Measurements from ENCODE around the gene MRI1.

Gene MRI1

DNA sequence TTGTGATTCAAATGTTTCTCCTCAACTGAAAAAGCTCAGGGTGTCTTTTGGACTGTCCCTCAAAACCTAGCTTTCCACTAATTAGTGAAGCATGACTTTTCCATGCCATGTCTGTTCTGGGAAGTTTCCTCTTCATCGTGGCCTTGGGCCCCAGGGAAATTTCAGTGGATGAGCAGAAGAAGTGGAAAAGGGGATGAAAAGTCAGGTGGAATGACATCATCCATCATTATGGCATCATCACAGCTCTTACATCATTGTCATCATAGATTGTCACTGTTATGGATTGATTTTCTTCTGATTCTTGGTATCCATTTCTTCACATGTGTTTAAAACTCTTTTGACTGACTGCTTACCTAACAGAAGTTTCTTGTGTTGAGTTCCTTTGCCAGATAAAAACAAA is 26.2 kb upstream of the MRI1 start:
- no peak overlapping the region for H3K27ac Mint-ChIP-seq

DNA sequence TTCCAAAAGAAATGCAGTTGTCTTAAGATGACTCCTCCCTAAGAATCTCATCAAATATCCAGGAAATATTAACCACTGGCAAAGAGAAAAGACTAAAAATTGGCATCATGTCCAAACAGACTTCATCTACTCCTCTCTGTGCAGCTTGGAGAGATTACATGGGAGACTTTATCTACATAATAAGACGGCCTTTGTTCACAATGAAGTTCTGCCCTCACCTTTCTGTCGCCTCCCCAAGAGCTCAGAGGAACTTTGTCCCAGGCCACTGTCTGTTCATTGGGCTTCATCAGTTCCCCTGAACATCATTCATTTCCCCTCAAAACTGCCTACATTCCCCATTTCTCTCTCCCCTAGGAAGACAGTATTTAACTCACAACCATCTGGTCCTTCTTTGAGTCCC is 22.4 kb upstream of the MRI1 start:
- no peaks in the 10 kb centered on the region for H3K4me1 Mint-ChIP-seq
- H3K27ac Mint-ChIP-seq = no peak overlapping the region
- H3K27me3 Mint-ChIP-seq (ENCODE audit: low read depth, poor library complexity) = no peaks in the 10 kb centered on the region

More for the DNA sequence above, 26.2 kb upstream of the MRI1 start:
- TF ChIP-seq, protein P1, sequence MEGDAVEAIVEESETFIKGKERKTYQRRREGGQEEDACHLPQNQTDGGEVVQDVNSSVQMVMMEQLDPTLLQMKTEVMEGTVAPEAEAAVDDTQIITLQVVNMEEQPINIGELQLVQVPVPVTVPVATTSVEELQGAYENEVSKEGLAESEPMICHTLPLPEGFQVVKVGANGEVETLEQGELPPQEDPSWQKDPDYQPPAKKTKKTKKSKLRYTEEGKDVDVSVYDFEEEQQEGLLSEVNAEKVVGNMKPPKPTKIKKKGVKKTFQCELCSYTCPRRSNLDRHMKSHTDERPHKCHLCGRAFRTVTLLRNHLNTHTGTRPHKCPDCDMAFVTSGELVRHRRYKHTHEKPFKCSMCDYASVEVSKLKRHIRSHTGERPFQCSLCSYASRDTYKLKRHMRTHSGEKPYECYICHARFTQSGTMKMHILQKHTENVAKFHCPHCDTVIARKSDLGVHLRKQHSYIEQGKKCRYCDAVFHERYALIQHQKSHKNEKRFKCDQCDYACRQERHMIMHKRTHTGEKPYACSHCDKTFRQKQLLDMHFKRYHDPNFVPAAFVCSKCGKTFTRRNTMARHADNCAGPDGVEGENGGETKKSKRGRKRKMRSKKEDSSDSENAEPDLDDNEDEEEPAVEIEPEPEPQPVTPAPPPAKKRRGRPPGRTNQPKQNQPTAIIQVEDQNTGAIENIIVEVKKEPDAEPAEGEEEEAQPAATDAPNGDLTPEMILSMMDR (IDR thresholded peaks at IDR 0.05) = no peak
- H3K36me3 Mint-ChIP-seq (ENCODE audit: low read depth) = peaks cover 42% of the 10 kb centered on the region
- no peaks in the 10 kb centered on the region for H3K27me3 Mint-ChIP-seq (ENCODE audit: low read depth, poor library complexity)
- H3K9me3 Mint-ChIP-seq = no peaks in the 10 kb centered on the region
- no peak for DNase-seq
- no peaks in the 10 kb centered on the region for H3K4me1 Mint-ChIP-seq
- H3K4me3 Mint-ChIP-seq = no peak overlapping the region

DNA sequence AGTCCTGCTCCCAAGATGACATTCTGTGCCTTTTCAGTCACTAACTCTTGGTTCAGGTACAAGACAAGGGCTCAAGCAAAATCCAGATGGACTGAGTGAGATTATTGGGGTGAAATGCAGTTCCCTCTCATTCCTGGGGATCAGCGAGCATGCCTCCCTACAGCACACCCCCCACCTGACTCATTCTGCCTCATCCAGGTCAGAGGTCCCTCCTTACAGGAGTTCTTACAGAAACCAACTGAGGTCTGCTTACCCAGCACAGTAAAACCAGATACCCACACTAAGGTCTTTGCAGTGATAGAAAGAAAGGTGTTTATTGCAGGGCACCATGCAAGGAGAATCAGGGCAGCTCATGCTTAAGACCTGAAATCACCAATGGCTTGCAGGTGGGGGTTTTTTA is 21.6 kb upstream of the MRI1 start:
- Mint-ChIP-seq H3K36me3 (ENCODE audit: low read depth) (peaks cover 36% of the 10 kb centered on the region), H3K9me3 (peaks cover 11% of the 10 kb centered on the region), H3K4me1 (no peaks in the 10 kb centered on the region)

More for the DNA sequence above, 22.4 kb upstream of the MRI1 start:
- Mint-ChIP-seq H3K36me3 (ENCODE audit: low read depth) (peaks cover 36% of the 10 kb centered on the region), H3K9me3 (peaks cover 6% of the 10 kb centered on the region), H3K4me3 (no peak overlapping the region)
- no peak for DNase-seq
- TF ChIP-seq, protein P1 (IDR thresholded peaks at IDR 0.05) = no peak

DNA sequence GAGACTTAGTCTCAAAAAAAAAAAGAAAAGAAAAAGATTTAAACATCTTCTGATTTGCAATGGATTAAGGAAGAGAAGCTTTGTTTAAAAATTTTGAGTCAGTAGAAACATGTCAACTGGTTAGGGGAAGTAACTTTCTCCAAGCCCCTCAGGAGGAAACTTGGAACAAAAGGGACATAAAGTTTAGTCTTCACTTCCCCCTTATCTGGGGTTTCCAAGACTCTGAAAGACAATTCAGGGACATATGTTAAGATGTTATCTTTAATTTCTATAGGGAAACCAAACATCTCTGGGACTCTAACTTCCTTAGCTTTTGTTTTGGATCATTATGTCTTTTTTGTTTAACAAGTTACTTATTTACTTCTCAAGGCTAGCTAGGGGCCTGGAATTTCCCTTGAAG is 20.1 kb upstream of the MRI1 start:
- H3K36me3 Mint-ChIP-seq (ENCODE audit: low read depth) = peaks cover 29% of the 10 kb centered on the region
- no peak overlapping the region for H3K27ac Mint-ChIP-seq
- peaks cover 10% of the 10 kb centered on the region for H3K4me1 Mint-ChIP-seq
- TF ChIP-seq, protein P1 (IDR thresholded peaks at IDR 0.05) = no peak
- peaks cover 11% of the 10 kb centered on the region for H3K9me3 Mint-ChIP-seq
- no peak for DNase-seq
- no peak overlapping the region for H3K4me3 Mint-ChIP-seq
- no peaks in the 10 kb centered on the region for H3K27me3 Mint-ChIP-seq (ENCODE audit: low read depth, poor library complexity)

More for the DNA sequence above, 21.6 kb upstream of the MRI1 start:
- no peak for DNase-seq
- H3K27me3 Mint-ChIP-seq (ENCODE audit: low read depth, poor library complexity) = no peaks in the 10 kb centered on the region
- TF ChIP-seq, protein P1 (IDR thresholded peaks at IDR 0.05) = no peak
- no peak overlapping the region for H3K4me3 Mint-ChIP-seq
- H3K27ac Mint-ChIP-seq = no peak overlapping the region

DNA sequence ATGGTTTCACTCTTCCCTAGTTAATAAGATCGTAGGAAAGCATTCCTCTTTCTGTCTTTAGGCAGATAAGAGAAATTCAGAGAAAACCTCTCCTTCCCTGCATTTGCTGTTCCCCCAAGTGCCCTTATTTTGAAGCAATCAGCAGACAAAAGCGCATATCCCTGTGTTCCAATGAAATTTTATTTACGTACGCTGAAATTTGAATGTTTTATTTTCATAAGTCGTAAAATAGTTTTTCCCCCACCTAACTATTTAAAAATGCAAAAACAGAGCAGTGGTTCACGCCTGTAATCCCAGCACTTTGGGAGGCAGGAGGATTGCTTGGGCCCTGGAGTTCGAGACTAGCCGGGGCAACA is 17.2 kb upstream of the MRI1 start:
- H3K9me3 Mint-ChIP-seq = peaks cover 11% of the 10 kb centered on the region
- no peaks in the 10 kb centered on the region for H3K27me3 Mint-ChIP-seq (ENCODE audit: low read depth, poor library complexity)
- no peak overlapping the region for H3K27ac Mint-ChIP-seq
- H3K36me3 Mint-ChIP-seq (ENCODE audit: low read depth) = peaks cover 10% of the 10 kb centered on the region
- H3K4me1 Mint-ChIP-seq = peaks cover 10% of the 10 kb centered on the region
- no peak for DNase-seq
- TF ChIP-seq, protein P1 (IDR thresholded peaks at IDR 0.05) = no peak
- peak overlapping the region; percentile 97 for H3K4me3 Mint-ChIP-seq

DNA sequence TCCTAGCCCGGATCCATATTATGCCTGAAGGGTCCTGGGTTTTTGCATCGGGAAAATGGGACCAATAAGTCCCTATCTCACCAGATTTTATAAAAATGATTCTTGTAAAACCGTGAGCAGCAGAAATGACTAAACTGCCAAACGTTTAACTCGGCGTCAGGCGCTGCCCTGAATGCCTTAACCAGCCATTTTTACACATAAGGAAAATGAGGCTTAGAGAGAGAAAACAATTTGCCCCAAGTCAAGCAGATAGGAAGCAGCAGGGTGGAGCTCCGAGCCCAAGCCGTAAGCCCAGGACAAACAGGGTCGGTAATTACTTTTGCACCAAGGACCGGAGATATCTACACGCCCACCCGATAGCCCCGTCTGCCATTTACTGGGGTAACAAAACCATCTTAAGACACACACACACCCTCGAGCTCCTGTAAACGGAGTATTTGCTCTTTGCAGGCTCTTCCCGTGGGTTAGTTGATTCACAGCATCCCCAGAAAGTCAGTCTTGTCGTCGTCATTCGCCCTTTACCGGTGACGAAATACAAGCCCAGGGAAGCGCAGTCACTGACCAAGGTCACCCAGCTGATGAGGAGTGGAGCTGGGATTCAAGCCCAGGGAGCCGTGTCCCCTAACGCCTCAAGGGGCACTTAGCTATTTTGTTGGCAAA is 16.0 kb upstream of the MRI1 start:
- peak overlapping the region; percentile 87 for H3K27ac Mint-ChIP-seq
- DNase-seq = no peak
- peaks cover 6% of the 10 kb centered on the region for H3K36me3 Mint-ChIP-seq (ENCODE audit: low read depth)
- TF ChIP-seq, protein P1 (IDR thresholded peaks at IDR 0.05) = no peak
- H3K9me3 Mint-ChIP-seq = peaks cover 11% of the 10 kb centered on the region
- peaks cover 10% of the 10 kb centered on the region for H3K4me1 Mint-ChIP-seq
- H3K27me3 Mint-ChIP-seq (ENCODE audit: low read depth, poor library complexity) = no peaks in the 10 kb centered on the region
- H3K4me3 Mint-ChIP-seq = peak overlapping the region; percentile 97

All from nephron progenitor cell (in vitro differentiated cells).